Measurements from ENCODE around the gene S100A13. TPM values are rescaled to one million over a fixed set of nuclear protein-coding genes. Genes with fewer than 3 reads are reported as not detected.

Gene S100A13
- total RNA-seq (2014; rRNA removed; shearing (Covaris generic)): 2.7 and 4.8 TPM in 2 replicates
- total RNA-seq (2022): 6.9 and 10.3 TPM in 2 replicates
- percentile 47 among the genes with signal in this experiment for Bru-seq, nascent RNA
- percentile 41 among the genes with signal in this experiment for BruChase-seq, experiment 1, labeled RNA remaining after a 6-hour chase
- percentile 40 among the genes with signal in this experiment for BruChase-seq, experiment 2, labeled RNA remaining after a 2-hour chase
- long read RNA-seq, partial matches to known transcripts: 5 of 5 reads
- long read RNA-seq, other reads (novel, unspliced or antisense): 0 of 5 reads

DNA sequence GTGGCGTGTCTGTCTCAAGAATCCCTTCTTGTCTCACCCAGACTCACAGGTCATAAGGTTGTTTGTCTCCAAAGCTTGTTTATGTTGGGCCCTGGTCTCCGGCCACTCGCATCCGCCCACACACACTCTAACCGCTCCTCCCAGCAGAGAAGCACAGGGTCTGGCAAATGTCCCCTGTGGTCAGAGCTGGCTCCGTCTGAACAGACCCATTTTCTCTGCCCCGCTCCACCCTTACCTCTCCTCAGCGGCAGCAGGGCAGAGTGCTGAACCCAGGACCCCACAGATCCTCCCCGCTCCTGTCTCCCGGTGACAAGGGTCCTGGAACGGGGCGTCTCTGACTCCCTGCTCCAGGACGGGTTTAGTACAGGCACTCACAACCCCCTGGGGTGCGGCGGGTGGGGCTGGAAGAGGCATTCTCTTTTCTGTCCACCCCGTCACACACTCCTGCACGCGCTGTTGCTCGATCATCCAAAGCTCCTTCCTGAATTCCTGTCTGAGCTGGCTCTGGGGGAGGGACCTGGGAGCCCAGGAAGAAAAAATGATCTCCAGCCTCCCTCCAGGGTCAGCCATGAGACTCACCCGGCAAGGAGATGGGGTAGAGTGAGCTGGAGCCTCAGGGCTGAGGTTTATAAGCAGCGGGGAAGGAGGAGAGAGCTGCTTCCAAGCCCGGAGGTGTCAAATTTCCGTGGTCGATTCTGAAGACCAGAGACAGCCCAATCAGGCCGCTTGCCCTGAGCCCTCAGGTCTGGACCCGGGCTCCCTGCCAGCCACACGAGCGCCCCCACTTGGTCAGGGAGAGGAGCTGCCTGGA, at the start of gene S100A13:
Gene S100A13, minus strand, starts transcription at position 602 of the 811 bp plus-strand sequence. CDS start 1,033 bp downstream, outside the sequence.
- peak within 1 kb of the TSS; percentile 61; the same call in 1 of the 2 replicates for H2AFZ ChIP-seq (ENCODE audit: low read length)
- H4K20me1 ChIP-seq (ENCODE audit: insufficient read depth, low read length): no peaks in the 10 kb centered on the region
- ChIA-PET POLR2A (interaction anchor here (0.7 to 1.2 kb wide), 3 partner anchors 9 to 29 kb away, joined by 3 read pairs; no protein-coding TSS in a partner anchor), CTCF (ENCODE audit: unreplicated experiment) (interaction anchor here (1.9 kb wide), 1 partner anchor 55 kb away, joined by 6 read pairs; no protein-coding TSS in a partner anchor)
- H3K4me2 ChIP-seq (ENCODE audit: low read length): peak within 1 kb of the TSS; percentile 39; the same call in 1 of the 2 replicates
- no peaks in the 10 kb centered on the region for H3K79me2 ChIP-seq (ENCODE audit: insufficient read depth, low read depth, low read length)
- no peak within 1 kb of the TSS for H3K27ac ChIP-seq (ENCODE audit: low read depth, low read length, poor library complexity, severe bottlenecking)
- no peaks in the 10 kb centered on the region for H3K36me3 ChIP-seq (ENCODE audit: insufficient read depth, low read length)
- H3K9me3 ChIP-seq (ENCODE audit: low read length): no peaks in the 10 kb centered on the region
- peak; percentile 67 for DNase-seq (ENCODE audit: low spot score)
- H3K4me3 ChIP-seq (ENCODE audit: low read depth, low read length, poor library complexity, severe bottlenecking): peak within 1 kb of the TSS; percentile 26
- TF ChIP-seq EZH2phosphoT487 (IDR thresholded peaks at IDR 0.05; ENCODE audit: borderline replicate concordance, low read depth, low read length): no peak
- peak; percentile 76 for TF ChIP-seq CTCF (conservative IDR thresholded peaks at IDR 0.05; ENCODE audit: low read length)
- H3K4me1 ChIP-seq (ENCODE audit: insufficient read depth, low read length, poor library complexity, severe bottlenecking): peaks cover 22% of the 10 kb centered on the region
- intact Hi-C loops (cut with micrococcal nuclease; ENCODE audit: unreplicated experiment): no loop called here
- no peaks in the 10 kb centered on the region for H3K9me2 ChIP-seq (ENCODE audit: insufficient read depth, low read length)
- no TSS peak for BruUV-seq (replicated peaks)

DNA sequence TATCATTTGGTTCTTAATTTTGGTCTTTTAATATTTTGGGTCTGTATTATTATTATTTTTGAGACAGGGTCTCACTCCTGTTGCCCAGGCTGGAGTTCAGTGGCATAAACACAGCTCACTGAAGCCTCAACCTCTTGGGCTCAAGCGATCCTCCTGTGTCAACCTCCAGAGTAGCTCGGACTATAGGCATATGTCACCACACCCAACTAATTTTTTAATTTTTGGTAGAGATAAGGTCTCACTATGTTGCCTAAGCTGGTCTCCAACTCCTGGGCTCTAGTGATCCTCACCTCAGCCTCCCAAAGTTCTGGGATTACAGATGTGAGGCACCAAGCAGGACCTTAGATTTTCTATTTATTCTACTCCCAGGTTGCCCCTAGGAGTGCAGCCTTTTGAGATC, 46.2 kb upstream of the S100A13 start:
- ChIA-PET POLR2A (no interaction called here), CTCF (ENCODE audit: unreplicated experiment) (interaction anchor here (0.5 kb wide), 1 partner anchor 80 kb away, joined by 4 read pairs; no protein-coding TSS in a partner anchor)
- H3K4me1 ChIP-seq (ENCODE audit: insufficient read depth, low read length, poor library complexity, severe bottlenecking): peaks cover 19% of the 10 kb centered on the region
- intact Hi-C loops (cut with micrococcal nuclease; ENCODE audit: unreplicated experiment): loop anchor here (5.0 to 10.0 kb wide), 2 partner anchors 101 to 159 kb away; no protein-coding TSS in a partner anchor
- H2AFZ ChIP-seq (ENCODE audit: low read length): no peak overlapping the region
- H3K4me2 ChIP-seq (ENCODE audit: low read length): no peak overlapping the region
- no peaks in the 10 kb centered on the region for H4K20me1 ChIP-seq (ENCODE audit: insufficient read depth, low read length)
- H3K27ac ChIP-seq (ENCODE audit: low read depth, low read length, poor library complexity, severe bottlenecking): no peak overlapping the region
- peaks cover 22% of the 10 kb centered on the region for H3K36me3 ChIP-seq (ENCODE audit: insufficient read depth, low read length)
- no peak for DNase-seq (ENCODE audit: low spot score)
- BruUV-seq (replicated peaks): no TSS peak
- H3K79me2 ChIP-seq (ENCODE audit: insufficient read depth, low read depth, low read length): peaks cover 23% of the 10 kb centered on the region
- H3K9me3 ChIP-seq (ENCODE audit: low read length): no peaks in the 10 kb centered on the region
- H3K4me3 ChIP-seq (ENCODE audit: low read depth, low read length, poor library complexity, severe bottlenecking): no peak overlapping the region
- TF ChIP-seq CTCF (conservative IDR thresholded peaks at IDR 0.05; ENCODE audit: low read length): no peak
- no peak for TF ChIP-seq EZH2phosphoT487 (IDR thresholded peaks at IDR 0.05; ENCODE audit: borderline replicate concordance, low read depth, low read length)
- H3K9me2 ChIP-seq (ENCODE audit: insufficient read depth, low read length): no peaks in the 10 kb centered on the region

All from OCI-LY7 (cell line).